Trophoblast cell (in vitro differentiated cells and primary cell): Measurements from ENCODE around the gene UBALD1.
A peak's percentile ranks its signal among the peaks of the same experiment; 100 is the strongest.

Experiments
- DNase-seq, 2 donors: peaks; one replicate each; pipeline ENCODE4 v3.0.0-alpha.2; 2016
- H2AFZ ChIP-seq: 2 replicates; pipeline ENCODE4 v1.6.1; 2013; ENCODE audit warnings: low read length, moderate library complexity, mild to moderate bottlenecking; ENCODE audit not compliant: insufficient read depth, poor library complexity
- H2AK5ac ChIP-seq: 2 replicates; pipeline ENCODE4 v1.6.1; 2013; ENCODE audit warnings: mild to moderate bottlenecking, low read length
- H2BK120ac ChIP-seq: 2 replicates; pipeline ENCODE4 v1.6.1; 2013; ENCODE audit warnings: low read length, mild to moderate bottlenecking, moderate library complexity; ENCODE audit not compliant: insufficient read depth, poor library complexity
- H2BK12ac ChIP-seq: 2 replicates; pipeline ENCODE4 v1.6.1; 2013; ENCODE audit warnings: mild to moderate bottlenecking, low read length, moderate library complexity
- H2BK5ac ChIP-seq: 2 replicates; pipeline ENCODE4 v1.6.1; 2013; ENCODE audit warnings: low read length, low read depth, moderate library complexity, mild to moderate bottlenecking; ENCODE audit not compliant: poor library complexity
- H3K14ac ChIP-seq: 2 replicates; pipeline ENCODE4 v1.6.1; 2013; ENCODE audit warnings: mild to moderate bottlenecking, low read length
- H3K18ac ChIP-seq: 2 replicates; pipeline ENCODE4 v1.6.1; 2013; ENCODE audit warnings: mild to moderate bottlenecking, low read length
- H3K23ac ChIP-seq: 2 replicates; pipeline ENCODE4 v1.6.1; 2013; ENCODE audit warnings: low read length
- H3K27ac ChIP-seq: 2 replicates; pipeline ENCODE4 v1.5.1; 2013; ENCODE audit warnings: low read depth, mild to moderate bottlenecking, inconsistent platforms, low read length, moderate library complexity
- H3K27me3 ChIP-seq: 2 replicates; pipeline ENCODE4 v1.6.1; 2013; ENCODE audit warnings: inconsistent platforms, mild to moderate bottlenecking, low read length, moderate library complexity; ENCODE audit not compliant: insufficient read depth
- H3K36me3 ChIP-seq, 2 experiments: 1 replicate in 1 of 2; 2 replicates in 1 of 2; pipeline ENCODE4 v1.6.1; 2013; ENCODE audit warnings: low read length in 2 of 2, mild to moderate bottlenecking in 2 of 2, moderate library complexity in 1 of 2; ENCODE audit not compliant: insufficient read depth in 2 of 2, control insufficient read depth in 1 of 2
- H3K4ac ChIP-seq: 2 replicates; pipeline ENCODE4 v1.6.1; 2013; ENCODE audit warnings: low read depth, mild to moderate bottlenecking, low read length, moderate library complexity
- H3K4me1 ChIP-seq, 2 experiments: 1 replicate in 1 of 2; 2 replicates in 1 of 2; pipeline ENCODE4 v1.6.1; 2013; ENCODE audit warnings: low read length in 2 of 2, mild to moderate bottlenecking in 2 of 2, moderate library complexity in 1 of 2; ENCODE audit not compliant: insufficient read depth in 2 of 2, control insufficient read depth in 1 of 2
- H3K4me2 ChIP-seq: 2 replicates; pipeline ENCODE4 v1.6.1; 2013; ENCODE audit warnings: inconsistent platforms, mild to moderate bottlenecking, low read length, moderate library complexity
- H3K4me3 ChIP-seq: 2 replicates; pipeline ENCODE4 v1.5.1; 2013; ENCODE audit warnings: mild to moderate bottlenecking, low read depth, low read length, inconsistent platforms
- H3K79me1 ChIP-seq: one replicate; pipeline ENCODE4 v1.6.1; 2013; ENCODE audit warnings: low read length
- H3K79me2 ChIP-seq: 2 replicates; pipeline ENCODE4 v1.6.1; 2013; ENCODE audit warnings: low read length, mild to moderate bottlenecking; ENCODE audit not compliant: control insufficient read depth, insufficient read depth, poor library complexity
- H3K9ac ChIP-seq: 2 replicates; pipeline ENCODE4 v1.6.1; 2013; ENCODE audit warnings: mild to moderate bottlenecking, low read length
- H3K9me3 ChIP-seq: 2 replicates; pipeline ENCODE4 v1.6.1; 2013; ENCODE audit warnings: low read depth, mild to moderate bottlenecking, control low read depth, inconsistent platforms, low read length; ENCODE audit not compliant: insufficient read depth
- H4K12ac ChIP-seq: 2 replicates; pipeline ENCODE4 v1.6.1; 2013; ENCODE audit warnings: low read depth, mild to moderate bottlenecking, low read length, moderate library complexity
- H4K8ac ChIP-seq: 2 replicates; pipeline ENCODE4 v1.6.1; 2013; ENCODE audit warnings: low read depth, mild to moderate bottlenecking, low read length, moderate library complexity
- H4K91ac ChIP-seq: one replicate; pipeline ENCODE4 v1.6.1; 2013; ENCODE audit warnings: low read depth, mild to moderate bottlenecking, low read length, moderate library complexity
- WGBS: extraction: QIAGEN DNeasy Blood & Tissue Kit; methylation state at CpG from one replicate; pipeline ENCODE4 v1.1.7; 2013; ENCODE audit warnings: missing lambda C conversion rate; ENCODE audit not compliant: insufficient read length, insufficient coverage; ENCODE audit errors: extremely low coverage; 5-methylcytosine and 5-hydroxymethylcytosine counted together

The UBALD1 gene

GRCh38 chr16:4602331-4602730, 12.4 kb downstream of the UBALD1 start:
- no peak overlapping the region for H3K4me3 ChIP-seq
- no peak for DNase-seq
- H3K36me3 ChIP-seq, result peaks cover 2 to 6% of the 10 kb centered on the region in 2 experiments
- no peaks in the 10 kb centered on the region for H3K9me3 ChIP-seq
- H4K91ac ChIP-seq, result no peak overlapping the region
- no peak overlapping the region for H2AFZ ChIP-seq
- no peak overlapping the region for H3K4me2 ChIP-seq
- no peak overlapping the region for H2BK5ac ChIP-seq
- H3K79me2 ChIP-seq, result no peaks in the 10 kb centered on the region
- no peaks in the 10 kb centered on the region for H3K4me1 ChIP-seq
- H3K27me3 ChIP-seq, result no peaks in the 10 kb centered on the region
- no peak overlapping the region for H2BK120ac ChIP-seq
- H4K12ac ChIP-seq, result peak overlapping the region; percentile 47
- H3K14ac ChIP-seq, result no peak overlapping the region
- H3K4ac ChIP-seq, result no peak overlapping the region
- no peak overlapping the region for H2AK5ac ChIP-seq
- no peaks in the 10 kb centered on the region for H3K79me1 ChIP-seq
- no peak overlapping the region for H3K27ac ChIP-seq
- H3K23ac ChIP-seq, result no peak overlapping the region
- no peak overlapping the region for H4K8ac ChIP-seq
- no peak overlapping the region for H3K9ac ChIP-seq
- WGBS, result no CpG with 5 or more reads among the region's 8 CpGs
- H3K18ac ChIP-seq, result no peak overlapping the region
- H2BK12ac ChIP-seq, result no peak overlapping the region

GRCh38 chr16:4601864-4602186, 12.9 kb downstream of the UBALD1 start:
- Histone ChIP-seq H3K4me3 (no peak overlapping the region), H4K91ac (no peak overlapping the region), H3K79me2 (no peaks in the 10 kb centered on the region), H2BK12ac (no peak overlapping the region), H3K36me3 (peaks cover 0 to 2% of the 10 kb centered on the region in 2 experiments), H3K9ac (no peak overlapping the region), H3K27me3 (no peaks in the 10 kb centered on the region), H3K14ac (no peak overlapping the region), H4K12ac (no peak overlapping the region), H4K8ac (no peak overlapping the region), H3K18ac (no peak overlapping the region), H2AFZ (no peak overlapping the region), H3K9me3 (no peaks in the 10 kb centered on the region), H3K4me2 (no peak overlapping the region), H3K27ac (no peak overlapping the region), H2AK5ac (no peak overlapping the region), H3K23ac (no peak overlapping the region), H2BK120ac (no peak overlapping the region), H3K4ac (no peak overlapping the region), H3K79me1 (no peaks in the 10 kb centered on the region), H2BK5ac (no peak overlapping the region), H3K4me1 (no peaks in the 10 kb centered on the region)
- no CpG with 5 or more reads among the region's 6 CpGs for WGBS
- no peak for DNase-seq

DNA sequence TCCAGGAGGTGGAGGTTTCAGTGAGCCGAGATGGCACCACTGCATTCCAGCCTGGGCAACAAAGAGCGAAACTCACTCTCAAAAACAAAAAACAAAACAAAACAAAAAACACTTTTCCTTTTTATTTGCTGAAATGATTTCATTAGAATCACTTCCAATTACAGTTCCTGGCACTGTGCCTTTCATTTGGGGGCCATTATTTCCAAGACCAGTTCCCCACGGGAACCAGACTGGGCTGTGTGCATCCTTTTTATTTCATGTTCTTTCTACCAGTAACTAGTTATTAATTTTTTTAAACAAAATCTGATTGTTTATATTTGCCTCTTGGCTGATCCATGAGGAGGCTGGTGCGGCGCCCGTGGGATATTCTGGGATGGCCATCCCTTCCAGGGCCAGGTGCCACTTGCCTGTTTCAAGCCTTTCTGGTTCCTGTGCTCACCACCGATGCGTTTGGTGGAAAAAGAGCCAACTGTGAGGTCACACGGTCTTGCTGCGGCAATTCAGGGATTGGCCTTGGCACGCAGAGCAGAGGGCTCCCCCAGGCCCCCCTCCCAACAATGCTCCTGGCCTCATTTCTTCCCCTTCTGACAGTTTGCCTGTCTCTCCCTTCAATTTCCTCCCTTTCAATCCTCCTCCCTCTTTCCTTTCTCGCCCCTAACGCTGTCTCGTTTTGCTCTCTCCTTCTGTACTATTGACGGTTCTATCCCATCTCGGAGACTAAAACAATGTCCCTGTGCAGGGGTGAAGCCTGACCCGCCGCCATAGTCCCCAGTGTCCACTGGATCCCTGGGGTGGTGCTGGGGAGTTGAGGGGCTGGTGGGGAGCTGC, 13.4 kb downstream of the UBALD1 start:
- WGBS, result 100% methylated on average over 3 of the region's 18 CpGs
- Histone ChIP-seq H3K18ac (no peak overlapping the region), H3K4me2 (no peak overlapping the region), H3K4ac (no peak overlapping the region), H3K27me3 (no peaks in the 10 kb centered on the region), H3K4me3 (no peak overlapping the region), H3K9me3 (no peaks in the 10 kb centered on the region), H3K79me2 (no peaks in the 10 kb centered on the region), H2AK5ac (no peak overlapping the region), H4K91ac (no peak overlapping the region), H3K4me1 (no peaks in the 10 kb centered on the region), H2BK5ac (no peak overlapping the region), H3K27ac (no peak overlapping the region), H3K23ac (no peak overlapping the region), H4K12ac (no peak overlapping the region), H4K8ac (no peak overlapping the region), H3K36me3 (no peaks in the 10 kb centered on the region), H3K9ac (no peak overlapping the region), H2AFZ (no peak overlapping the region), H3K79me1 (no peaks in the 10 kb centered on the region), H2BK12ac (no peak overlapping the region), H2BK120ac (no peak overlapping the region), H3K14ac (no peak overlapping the region)
- no peak for DNase-seq

DNA sequence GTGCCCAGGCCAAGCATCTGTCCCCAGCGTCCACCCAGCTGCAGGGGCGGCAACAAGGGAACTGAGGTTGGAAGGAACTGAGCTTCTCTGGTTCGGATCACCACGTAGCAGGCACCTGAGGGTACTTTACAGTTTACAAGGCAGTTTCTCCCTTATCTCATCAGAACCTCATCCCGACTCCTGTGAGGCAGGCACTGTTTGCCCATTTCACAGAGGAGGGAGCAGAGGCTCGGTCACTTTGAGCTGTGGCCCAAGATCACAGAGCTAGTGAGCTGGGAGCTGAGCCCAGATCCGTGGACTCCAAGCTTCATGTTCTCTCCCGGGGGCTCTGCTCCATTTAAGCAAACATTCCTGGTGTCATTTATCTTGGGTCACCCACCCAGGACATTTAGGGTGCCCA, 15.1 kb downstream of the UBALD1 start:
- Histone ChIP-seq H3K14ac (no peak overlapping the region), H3K23ac (no peak overlapping the region), H4K12ac (no peak overlapping the region), H2BK120ac (no peak overlapping the region), H2BK12ac (no peak overlapping the region), H2AFZ (no peak overlapping the region), H3K36me3 (no peaks in the 10 kb centered on the region), H2BK5ac (no peak overlapping the region), H4K91ac (no peak overlapping the region), H3K27ac (no peak overlapping the region), H3K79me1 (no peaks in the 10 kb centered on the region), H3K4ac (no peak overlapping the region), H3K4me1 (no peaks in the 10 kb centered on the region), H4K8ac (no peak overlapping the region), H3K79me2 (no peaks in the 10 kb centered on the region), H3K4me2 (no peak overlapping the region), H3K18ac (no peak overlapping the region), H3K27me3 (no peaks in the 10 kb centered on the region), H3K4me3 (no peak overlapping the region), H3K9ac (no peak overlapping the region), H2AK5ac (no peak overlapping the region), H3K9me3 (no peaks in the 10 kb centered on the region)
- DNase-seq, result no peak
- no CpG with 5 or more reads among the region's 8 CpGs for WGBS
